GM18873 (cell line): Measurements from ENCODE around the gene SPSB2.
"Not testable (repeated sequence)": the region's sequence is repeated elsewhere in the genome, so short reads cannot be mapped to it uniquely, and the experiment has no call there.

Experiments
- ATAC-seq: cut with Tn5 transposase; IDR thresholded peaks from one replicate; pipeline ENCODE4 v1.9.1; 2021; ENCODE audit warnings: mild to moderate bottlenecking, moderate library complexity, moderate number of reproducible peaks; ENCODE audit not compliant: unreplicated experiment, low FRiP score

SPSB2 gene

DNA sequence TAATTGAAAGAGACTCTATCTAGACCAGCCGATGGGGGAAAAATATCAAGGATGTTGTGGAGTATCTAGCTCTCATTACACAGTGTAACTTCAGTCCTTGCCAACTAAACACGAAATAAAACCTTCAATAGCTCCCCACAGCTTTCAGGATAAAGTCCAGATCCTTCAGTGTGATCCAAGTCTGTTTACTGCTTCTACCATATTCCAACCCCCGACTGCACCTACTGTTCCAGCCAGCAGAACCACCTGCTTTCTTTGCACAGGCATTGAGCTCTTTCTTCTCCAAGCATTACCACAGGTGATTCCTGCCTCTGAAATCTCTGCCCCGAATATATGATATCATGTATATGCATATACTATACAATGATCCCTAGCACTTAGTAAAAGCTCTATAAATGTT is 29.3 kb upstream of the SPSB2 start:
- no peak for ATAC-seq

DNA sequence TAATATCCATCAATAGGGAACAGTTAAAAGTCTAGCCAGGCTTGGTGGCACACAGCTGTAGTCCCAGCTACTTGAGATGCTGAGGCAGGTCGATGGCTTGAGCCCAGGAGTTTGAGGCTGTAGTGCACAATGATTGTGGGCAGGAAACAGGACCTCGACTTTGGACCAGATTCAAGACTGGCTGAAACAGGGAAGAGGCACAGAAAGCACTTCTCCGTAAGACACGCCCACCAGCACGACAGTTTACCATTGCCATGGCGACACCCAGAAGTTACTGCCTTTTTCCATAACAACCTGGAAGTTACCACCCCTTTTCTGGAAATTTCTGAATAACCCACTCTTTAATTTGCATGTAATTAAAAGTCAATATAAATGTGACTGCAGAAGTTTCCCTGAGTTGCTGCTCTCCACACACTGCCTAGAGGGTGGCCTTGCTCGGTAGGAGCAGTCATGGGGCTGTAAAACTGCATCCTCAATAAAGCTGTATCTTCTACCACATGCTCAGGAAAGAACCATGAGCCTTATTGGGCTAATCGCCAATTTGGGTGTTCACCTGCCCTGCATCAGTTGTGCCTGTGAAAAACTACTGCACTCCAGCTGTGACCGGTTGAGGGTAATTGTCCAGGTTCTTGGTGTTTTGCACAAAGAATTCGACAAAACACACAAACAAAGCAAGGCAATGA is 26.9 kb upstream of the SPSB2 start:
- no peak for ATAC-seq

DNA sequence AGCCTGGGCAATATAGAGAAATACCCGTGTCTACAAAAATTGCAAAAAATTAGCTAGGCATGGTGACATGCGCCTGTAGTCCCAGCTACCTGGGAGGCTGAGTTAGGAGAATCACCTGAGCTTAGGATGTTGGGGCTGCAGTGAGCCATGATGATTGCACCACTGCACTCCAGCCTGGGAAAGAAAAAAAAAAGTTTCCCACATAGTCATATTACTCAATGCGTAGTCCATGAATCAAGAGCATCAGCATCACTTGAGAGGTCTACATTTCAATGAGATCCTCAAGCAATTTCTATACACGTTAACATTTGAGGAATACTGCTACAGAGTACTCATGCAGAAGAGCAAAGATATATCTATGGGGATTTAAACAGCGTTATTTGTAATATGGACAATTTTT is 26.3 kb upstream of the SPSB2 start:
- ATAC-seq, result no peak

DNA sequence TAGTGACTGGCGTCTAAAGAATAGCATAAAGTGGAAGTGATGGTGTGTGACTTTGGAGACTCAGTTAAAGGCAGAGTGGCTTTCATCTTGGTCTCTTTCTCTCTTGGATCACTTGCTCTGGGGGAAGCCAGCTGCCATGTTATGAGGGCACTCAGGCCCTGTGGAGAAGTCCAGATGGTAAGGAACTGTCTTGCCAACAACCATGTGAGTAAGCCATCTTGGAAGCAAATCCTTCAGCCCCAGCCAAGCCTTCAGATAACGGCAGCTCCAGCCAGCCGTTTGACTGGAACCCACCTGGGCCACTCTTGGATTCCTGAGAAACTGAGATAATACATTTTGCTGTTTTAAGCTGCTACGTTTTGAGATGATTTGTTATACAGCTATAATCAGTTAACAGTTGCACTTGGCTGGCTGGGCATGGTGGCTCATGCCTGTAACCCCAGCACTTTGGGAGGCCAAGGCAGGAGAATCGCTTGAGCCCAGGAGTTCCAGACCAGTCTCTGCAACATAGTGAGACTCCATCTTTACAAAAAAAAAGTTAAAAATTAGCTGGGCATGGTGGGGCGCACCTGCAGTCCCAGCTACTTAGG is 23.8 kb upstream of the SPSB2 start:
- no peak for ATAC-seq

DNA sequence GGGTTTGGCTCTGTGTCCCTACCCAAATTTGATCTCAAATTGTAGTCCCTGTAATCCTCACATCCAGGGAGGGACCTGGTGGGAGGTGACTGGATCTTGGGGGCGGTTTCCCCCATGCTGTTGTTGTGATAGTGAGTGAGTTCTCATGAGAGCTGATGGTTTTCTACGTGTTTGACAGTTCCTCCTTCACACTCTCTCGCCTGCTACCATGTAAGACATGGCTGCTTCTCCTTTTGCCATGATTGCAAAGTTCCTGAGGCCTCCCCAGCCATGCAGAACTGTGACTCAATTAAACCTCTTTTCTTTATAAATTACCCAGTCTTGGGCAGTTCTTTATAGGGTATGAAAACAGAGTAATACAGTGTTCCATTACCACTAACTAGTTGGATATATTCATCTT is 21.2 kb upstream of the SPSB2 start:
- ATAC-seq, result no peak

DNA sequence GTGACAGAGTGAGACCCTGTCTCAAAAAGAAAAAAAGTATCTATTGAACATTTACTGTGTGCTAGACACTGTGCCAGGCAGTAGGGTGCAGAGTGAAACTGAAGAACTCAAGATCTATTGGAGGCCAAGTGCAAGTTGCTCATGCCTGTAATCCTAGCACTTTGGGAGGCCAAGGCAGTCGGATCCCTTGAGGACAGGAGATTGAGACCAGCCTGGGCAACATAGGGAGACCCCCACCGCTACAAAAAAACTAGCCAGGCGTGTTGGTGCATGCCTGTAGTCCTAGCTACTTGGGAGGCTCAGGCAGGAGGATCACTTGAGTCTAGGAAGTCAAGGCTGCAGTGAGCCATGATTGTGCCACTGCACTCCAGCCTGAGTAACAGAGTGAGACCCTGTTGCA is 19.6 kb upstream of the SPSB2 start:
- not testable (repeated sequence) for ATAC-seq

DNA sequence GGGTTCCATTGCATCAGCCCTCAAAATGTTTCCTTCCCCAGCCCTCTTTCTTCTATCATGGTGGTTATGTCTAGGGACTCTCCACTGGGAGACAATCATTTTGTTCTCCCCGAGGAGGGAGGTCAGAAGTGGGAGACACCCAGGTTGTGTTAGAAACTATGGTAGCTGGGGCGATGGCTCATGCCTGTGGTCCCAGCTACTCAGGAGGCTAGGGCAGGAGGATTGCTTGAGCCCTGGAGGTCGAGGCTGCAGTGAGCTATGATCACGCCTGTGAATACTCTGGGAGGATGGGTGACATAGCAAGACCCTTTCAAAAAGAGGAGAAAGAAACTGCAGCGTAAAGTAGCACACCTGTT is 18.5 kb upstream of the SPSB2 start:
- ATAC-seq, result no peak

DNA sequence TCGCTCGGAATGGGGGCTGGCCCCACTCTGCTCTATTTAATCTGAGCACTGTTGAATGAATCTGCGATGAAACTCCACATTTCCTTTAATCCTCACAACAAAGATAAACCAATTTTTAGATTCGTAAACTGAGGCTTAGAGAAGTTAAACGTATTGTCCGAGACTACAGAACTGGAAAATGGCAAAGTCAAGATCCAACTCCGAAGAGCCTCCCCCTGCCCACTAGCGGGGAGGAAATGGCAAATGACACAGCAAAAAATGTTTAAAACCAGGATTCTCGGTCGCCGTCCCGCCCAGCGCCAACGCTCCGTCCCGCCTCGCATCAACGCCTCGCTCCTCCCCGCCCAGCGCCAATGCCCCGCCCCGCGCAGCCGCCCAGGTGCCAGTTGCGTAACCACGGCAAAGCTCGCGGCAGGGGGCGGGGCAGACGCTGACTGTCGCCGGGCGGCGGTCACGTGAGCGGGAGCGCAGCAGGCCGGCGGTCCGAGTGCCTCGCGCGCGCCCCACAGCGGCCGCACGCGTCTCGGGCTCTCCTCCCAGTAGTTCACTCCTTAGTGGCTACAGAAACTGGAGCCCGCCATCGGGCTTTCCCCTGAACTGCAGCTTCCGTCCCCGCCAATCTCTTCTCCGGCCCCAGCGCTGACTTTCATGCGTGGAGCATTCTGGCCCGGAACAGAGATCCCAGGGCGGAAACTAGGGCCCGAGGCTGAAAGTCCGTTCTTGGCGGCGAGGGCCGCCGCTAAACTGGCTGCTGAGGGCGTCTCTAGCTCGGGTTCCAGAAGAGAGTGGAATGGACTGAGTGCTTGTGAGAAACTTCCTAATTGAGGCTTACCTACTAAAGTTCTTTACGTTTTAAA is 17.9 kb upstream of the SPSB2 start:
- ATAC-seq, result peak; percentile 92

DNA sequence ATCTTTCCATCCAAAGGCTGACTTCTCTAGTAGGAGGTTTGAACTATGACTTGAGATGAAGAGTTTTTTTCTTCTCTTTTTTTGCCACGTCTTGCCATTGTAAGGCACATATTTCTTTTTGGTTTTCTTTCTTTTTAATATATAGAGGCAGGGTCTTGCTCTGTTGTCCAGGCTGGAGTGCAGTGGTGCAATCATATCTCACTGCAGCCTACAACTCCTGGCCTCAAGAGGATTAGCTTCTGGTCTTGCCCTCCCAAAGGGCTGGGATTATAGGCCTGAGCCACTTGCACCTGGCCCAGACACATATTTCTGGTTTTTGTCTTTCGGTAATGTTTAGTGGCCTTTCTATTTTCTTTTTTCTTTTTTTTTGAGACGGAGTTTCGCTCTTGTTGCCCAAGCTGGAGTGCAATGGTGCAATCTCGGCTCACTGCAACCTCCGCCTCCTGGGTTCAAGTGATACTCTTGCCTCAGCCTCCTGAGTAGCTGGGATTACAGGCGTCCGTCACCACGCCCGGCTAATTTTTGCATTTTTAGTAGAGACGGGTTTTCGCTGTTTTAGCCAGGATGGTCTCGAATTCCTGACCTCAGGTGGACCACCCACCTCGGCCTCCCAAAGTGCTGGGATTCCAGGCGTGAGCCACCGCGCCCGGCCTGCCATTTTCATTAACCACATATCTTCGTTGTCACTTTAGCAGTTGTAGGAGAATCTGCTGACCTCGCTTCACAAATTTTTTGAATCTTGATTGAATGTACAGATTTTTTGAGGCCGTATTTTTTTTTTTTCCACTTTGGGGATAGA is 16.9 kb upstream of the SPSB2 start:
- ATAC-seq, result not testable (repeated sequence)

DNA sequence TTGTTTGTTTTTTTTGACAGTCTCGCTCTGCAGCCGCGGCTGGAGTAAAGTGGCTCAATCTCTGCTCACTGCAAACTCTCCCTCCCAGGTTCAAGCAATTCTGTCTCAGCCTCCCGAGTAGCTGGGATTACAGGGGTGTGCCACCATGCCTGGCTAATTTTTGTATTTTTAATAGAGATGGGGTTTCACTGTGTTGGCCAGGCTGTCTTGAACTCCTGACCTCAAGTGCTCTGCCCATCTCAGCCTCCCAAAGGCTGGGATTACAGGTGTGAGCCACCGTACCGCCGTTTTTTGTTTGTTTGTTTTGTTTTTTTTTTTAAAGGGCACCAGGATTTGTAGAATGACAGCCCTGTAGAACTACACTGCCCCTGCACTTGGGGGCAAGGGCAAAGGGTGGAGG is 15.7 kb upstream of the SPSB2 start:
- not testable (repeated sequence) for ATAC-seq

DNA sequence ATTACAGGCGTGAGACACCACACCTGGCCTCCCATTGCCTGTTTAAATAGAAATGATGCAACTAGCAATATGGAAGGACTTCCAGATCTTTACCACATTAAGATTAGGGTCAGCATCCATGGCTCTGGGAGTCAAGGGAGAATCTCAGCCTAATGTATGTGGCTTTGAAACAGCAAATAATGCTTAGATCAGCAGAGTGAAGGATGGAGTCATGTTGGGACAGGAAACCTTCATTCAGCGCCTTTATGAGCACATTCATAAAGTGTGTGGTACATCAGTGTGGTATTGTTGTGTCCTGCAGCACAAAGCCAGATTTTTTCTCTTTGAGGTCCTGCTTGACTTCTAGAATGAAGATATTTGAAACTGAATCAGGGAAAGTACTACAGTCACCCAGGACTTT is 15.3 kb upstream of the SPSB2 start:
- no peak for ATAC-seq

DNA sequence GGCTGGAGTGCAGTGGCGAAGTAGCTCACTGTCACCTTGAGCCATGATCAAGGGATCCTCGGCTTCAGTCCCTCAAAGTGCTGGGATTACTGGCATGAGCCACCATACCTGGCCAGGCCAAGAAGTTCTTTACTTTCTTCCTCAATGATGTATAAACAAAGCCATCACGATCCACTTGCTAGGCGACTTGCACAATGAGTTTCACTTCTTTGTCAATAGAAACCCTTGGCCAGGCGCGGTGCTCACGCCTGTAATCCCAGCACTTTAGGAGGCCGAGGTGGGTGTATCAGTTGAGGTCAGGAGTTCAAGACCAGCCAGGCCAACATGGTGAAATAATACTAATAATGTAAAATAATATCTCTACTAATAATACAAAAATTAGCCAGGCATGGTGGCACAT is 14.4 kb upstream of the SPSB2 start:
- no peak for ATAC-seq

DNA sequence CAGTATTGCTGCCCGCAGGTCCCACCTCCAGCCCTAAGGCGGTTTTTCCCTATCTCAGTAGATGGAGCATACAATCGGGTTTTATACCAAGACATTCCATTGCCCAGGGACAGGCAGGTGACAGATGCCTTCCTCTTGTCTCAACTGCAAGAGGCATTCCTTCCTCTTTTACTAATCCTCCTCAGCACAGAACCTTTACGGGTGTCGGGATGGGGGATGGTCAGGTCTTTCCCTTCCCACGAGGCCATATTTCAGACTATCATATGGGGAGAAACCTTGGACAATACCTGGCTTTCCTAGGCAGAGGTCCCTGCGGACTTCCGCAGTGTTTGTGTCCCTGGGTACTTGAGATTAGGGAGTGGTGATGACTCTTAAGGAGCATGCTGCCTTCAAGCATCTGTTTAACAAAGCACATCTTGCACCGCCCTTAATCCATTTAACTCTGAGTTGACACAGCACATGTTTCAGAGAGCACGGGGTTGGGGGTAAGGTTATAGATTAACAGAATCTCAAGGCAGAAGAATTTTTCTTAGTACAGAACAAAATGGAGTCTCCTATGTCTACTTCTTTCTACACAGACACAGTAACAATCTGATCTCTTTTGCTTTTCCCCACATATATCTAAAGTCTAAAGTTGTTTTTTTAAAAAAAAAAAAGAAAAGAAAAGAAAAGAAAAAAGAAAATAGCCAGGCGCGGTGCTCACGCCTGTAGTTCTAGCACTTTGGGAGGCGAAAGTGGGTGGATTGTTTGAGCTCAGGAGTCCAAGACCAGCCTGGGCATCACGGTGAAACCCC is 13.3 kb upstream of the SPSB2 start:
- not testable (repeated sequence) for ATAC-seq

DNA sequence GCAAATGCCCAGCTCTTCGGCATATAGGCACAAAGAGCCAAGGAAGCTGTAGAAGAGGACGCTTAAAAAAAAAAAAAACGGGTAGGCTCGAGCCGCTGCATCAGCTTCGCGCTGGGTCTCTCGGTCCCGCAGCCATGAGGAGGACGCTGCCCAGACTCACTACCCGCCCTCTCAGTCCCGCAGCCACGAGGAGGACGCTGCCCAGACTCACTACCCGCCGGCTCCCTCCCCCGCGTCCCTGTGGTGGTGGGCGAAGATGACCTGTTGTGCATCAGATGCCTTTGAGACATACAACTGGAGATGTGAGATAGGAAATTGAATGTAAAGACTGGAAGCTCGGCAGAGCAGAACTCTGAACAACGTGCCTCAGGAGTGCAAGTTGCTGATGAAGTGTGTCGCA is 11.4 kb upstream of the SPSB2 start:
- ATAC-seq, result no peak

DNA sequence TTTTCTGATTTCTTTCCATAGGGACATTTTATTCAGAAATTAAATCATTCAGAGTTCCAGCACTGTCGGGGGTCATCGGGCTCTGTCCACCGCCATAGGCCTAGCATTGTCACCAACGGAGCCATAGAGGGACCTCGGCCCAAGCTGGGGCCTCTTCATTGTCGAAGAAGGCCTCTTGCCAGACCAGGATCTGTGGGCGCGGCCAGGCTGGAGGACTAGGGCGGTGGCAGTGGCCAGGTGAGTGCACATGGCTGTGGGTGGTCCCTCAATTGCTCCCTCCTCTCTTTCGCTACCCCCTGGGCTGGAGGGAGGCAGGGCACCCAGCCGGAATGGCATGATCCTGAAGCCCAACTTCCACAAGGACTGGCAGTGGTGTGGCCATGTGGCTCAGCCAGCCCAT is 10.6 kb upstream of the SPSB2 start:
- ATAC-seq, result no peak

DNA sequence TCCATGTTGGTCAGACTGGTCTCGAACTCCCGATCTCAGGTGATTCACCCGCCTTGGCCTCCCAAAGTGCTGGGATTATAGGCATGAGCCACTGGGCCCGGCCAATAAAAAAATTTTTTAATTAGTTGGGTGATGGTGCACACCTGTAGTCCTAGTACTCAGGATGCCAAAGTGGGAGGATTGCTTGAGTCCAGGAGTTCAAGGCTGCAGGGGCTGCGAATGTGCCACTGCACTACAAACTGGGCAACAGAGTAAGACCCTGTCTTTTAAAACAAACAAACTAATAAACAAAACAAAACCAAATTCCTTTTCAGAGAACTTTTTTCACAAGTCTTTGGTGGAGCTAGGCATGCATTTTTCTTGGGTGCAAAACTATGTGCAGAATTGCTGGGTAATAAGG is 10.1 kb upstream of the SPSB2 start:
- no peak for ATAC-seq

DNA sequence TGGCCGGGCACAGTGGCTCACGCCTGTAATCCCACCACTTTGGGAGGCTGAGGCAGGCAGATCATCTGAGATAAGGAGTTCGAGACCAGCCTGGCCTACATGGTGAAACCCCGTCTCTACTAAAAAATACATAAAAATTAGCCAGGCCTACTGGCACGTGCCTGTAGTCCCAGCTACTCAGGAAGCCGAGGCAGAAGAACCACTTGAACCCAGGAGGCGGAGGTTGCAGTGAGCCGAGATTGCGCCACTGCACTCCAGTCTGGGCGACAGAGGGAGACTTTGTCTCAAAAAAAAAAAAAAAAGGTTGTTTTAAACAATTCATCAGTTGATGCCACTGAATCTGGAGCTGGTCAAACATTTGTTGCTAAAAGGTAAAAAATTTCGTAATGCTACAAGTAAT is 6.7 kb upstream of the SPSB2 start:
- ATAC-seq, result not testable (repeated sequence)

DNA sequence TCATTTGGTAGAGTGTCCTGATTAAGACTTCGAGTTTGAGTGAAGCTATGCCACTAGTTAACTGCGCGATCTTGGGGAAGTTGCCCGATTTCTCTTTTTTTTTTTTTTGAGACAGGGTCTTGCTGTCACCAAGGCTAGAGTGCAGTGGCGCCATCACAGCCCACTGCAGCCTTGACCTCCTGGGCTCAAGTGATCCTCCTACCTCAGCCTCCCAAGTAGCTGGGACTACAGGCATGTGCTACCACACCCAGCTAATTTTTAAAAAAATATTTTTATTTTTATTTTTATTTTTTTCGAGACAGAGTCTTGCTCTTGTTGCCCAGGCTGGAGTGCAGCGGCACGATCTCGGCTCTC is 889 bp upstream of the SPSB2 start:
- not testable (repeated sequence) for ATAC-seq

DNA sequence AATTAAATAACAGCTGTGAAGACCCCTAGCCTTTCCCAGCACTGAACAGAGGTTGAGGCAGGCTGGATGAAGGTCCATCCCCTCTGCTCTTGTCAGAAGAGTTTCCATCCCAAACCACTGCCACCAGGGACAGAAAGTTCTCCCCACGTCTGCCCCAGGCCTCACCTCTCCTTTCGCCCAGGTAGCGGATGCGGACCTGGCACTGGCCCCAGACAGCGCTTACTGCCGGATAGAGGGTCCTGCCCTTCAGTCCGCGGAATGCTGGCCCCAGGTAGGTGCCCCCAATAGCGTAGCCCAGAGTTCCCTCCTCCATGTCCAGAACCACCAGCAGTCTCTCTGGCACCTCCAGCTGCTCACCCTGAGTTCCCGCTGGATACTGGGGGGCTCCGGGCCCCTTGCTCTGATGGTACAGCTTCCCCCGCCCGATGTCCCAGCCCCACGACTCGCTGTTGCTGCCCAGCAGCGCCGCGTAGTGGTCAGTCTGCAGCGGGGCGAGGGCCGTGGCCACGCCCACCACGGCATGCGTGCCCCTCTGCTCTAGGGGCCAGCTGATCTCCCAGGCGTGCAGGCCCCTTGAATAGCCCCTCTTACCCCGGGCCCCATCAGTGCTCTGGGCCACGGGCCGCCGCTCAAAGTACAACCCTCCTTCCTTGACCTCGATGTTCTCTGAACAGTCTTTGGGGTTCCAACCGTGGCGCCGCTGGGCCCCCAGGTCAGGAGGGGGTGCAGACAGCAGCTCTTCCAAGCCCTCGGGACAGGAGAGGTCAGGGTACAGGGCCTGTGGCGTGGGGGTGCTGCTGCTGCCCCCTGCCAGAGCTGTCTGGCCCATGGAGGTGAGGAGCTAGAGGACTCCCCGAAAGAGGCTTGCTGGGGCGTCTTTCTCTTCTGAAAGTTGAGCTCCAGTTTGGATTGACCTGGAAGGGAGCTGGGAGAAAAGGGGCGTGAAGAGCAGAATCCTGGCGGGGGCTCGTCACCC is 742 bp downstream of the SPSB2 start:
- ATAC-seq, result no peak
